Esophagus squamous epithelium (tissue), 4 donors: Measurements from ENCODE around the gene PANX2.

Source experiments
- POLR2A ChIP-seq, 4 donors: fragments of 450-650 bp; IDR thresholded peaks; one replicate each; pipeline ENCODE4 v1.6.1; 2017; ENCODE audit warnings: antibody characterized with exemption in 4 of 4, mild to moderate bottlenecking in 4 of 4, moderate library complexity in 3 of 4
- TF ChIP-seq, protein P1 (sequence below), 6 experiments: fragments of 450-650 bp in 4 of 6; fragments of 200-600 bp in 2 of 6; sonication (generic) in 2 of 6; IDR thresholded peaks; one replicate each; pipeline ENCODE4 v1.5.1; 2016 to 2019; ENCODE audit warnings: antibody characterized with exemption in 6 of 6, mild to moderate bottlenecking in 4 of 6, moderate library complexity in 4 of 6

DNA sequence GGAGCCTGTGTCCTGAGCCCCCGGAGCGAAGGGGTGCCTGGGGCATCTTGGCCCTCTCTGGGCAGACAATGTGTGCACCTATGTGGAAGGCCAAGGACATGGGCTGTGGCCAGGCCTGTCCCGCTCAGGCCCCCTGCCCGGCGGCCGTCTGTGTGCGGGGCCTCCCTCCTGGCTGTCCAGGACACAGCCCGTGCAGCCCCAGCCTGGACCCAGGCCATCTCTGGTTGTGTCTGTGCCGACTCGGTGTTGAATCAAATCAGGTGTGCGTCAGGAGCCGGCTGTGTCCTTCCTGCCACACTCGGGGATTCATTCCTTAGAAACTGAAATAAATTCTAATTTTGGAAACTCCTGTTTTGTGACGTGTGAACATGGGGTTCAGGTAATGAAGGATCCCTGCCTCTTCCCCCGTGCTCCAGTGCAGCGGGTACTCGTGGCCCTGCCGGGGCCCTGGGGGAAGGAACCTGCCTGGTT, 28.8 kb downstream of the PANX2 start:
- TF ChIP-seq, protein P1, sequence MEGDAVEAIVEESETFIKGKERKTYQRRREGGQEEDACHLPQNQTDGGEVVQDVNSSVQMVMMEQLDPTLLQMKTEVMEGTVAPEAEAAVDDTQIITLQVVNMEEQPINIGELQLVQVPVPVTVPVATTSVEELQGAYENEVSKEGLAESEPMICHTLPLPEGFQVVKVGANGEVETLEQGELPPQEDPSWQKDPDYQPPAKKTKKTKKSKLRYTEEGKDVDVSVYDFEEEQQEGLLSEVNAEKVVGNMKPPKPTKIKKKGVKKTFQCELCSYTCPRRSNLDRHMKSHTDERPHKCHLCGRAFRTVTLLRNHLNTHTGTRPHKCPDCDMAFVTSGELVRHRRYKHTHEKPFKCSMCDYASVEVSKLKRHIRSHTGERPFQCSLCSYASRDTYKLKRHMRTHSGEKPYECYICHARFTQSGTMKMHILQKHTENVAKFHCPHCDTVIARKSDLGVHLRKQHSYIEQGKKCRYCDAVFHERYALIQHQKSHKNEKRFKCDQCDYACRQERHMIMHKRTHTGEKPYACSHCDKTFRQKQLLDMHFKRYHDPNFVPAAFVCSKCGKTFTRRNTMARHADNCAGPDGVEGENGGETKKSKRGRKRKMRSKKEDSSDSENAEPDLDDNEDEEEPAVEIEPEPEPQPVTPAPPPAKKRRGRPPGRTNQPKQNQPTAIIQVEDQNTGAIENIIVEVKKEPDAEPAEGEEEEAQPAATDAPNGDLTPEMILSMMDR (IDR thresholded peaks at IDR 0.05), result no peak
- no peak for TF ChIP-seq POLR2A (IDR thresholded peaks at IDR 0.05)
